Parathyroid adenoma (tissue), 2 donors: ENCODE data around the gene SAMM50.

Source experiments
- H2AFZ ChIP-seq: fragments of 300-600 bp; sonication (generic); one replicate; pipeline ENCODE4 v1.7.0; 2017; ENCODE audit warnings: antibody characterized with exemption, mild to moderate bottlenecking
- H3K27ac ChIP-seq: fragments of 300-600 bp; sonication (generic); one replicate; pipeline ENCODE4 v1.7.0; 2017
- H3K27me3 ChIP-seq: fragments of 300-600 bp; sonication (generic); one replicate; pipeline ENCODE4 v1.7.0; 2017; ENCODE audit warnings: low read length; ENCODE audit not compliant: control insufficient read depth, insufficient read depth
- H3K36me3 ChIP-seq: fragments of 300-600 bp; sonication (generic); one replicate; pipeline ENCODE4 v1.7.0; 2017; ENCODE audit warnings: low read length; ENCODE audit not compliant: control insufficient read depth, insufficient read depth
- H3K4me1 ChIP-seq: fragments of 300-600 bp; sonication (generic); one replicate; pipeline ENCODE4 v1.7.0; 2017; ENCODE audit warnings: control low read depth
- H3K4me2 ChIP-seq: fragments of 300-600 bp; sonication (generic); one replicate; pipeline ENCODE4 v1.7.0; 2017; ENCODE audit warnings: low read length
- H3K4me3 ChIP-seq: fragments of 300-600 bp; sonication (generic); one replicate; pipeline ENCODE4 v1.7.0; 2017; ENCODE audit warnings: low read depth, low read length
- H3K79me2 ChIP-seq: fragments of 300-600 bp; sonication (generic); one replicate; pipeline ENCODE4 v1.7.0; 2017; ENCODE audit warnings: control low read depth
- H3K9ac ChIP-seq: fragments of 300-600 bp; sonication (generic); one replicate; pipeline ENCODE4 v1.7.0; 2017; ENCODE audit warnings: mild to moderate bottlenecking
- H3K9me3 ChIP-seq: fragments of 300-600 bp; sonication (generic); one replicate; pipeline ENCODE4 v1.7.0; 2017; ENCODE audit warnings: low read length; ENCODE audit not compliant: control insufficient read depth
- TF ChIP-seq, protein P1 (sequence below): fragments of 300-600 bp; sonication (generic); IDR thresholded peaks from one replicate; pipeline ENCODE4 v1.7.0; 2017; ENCODE audit warnings: antibody characterized with exemption, mild to moderate bottlenecking
- donor health status: primary hyperparathyroidism.

SAMM50 gene

DNA sequence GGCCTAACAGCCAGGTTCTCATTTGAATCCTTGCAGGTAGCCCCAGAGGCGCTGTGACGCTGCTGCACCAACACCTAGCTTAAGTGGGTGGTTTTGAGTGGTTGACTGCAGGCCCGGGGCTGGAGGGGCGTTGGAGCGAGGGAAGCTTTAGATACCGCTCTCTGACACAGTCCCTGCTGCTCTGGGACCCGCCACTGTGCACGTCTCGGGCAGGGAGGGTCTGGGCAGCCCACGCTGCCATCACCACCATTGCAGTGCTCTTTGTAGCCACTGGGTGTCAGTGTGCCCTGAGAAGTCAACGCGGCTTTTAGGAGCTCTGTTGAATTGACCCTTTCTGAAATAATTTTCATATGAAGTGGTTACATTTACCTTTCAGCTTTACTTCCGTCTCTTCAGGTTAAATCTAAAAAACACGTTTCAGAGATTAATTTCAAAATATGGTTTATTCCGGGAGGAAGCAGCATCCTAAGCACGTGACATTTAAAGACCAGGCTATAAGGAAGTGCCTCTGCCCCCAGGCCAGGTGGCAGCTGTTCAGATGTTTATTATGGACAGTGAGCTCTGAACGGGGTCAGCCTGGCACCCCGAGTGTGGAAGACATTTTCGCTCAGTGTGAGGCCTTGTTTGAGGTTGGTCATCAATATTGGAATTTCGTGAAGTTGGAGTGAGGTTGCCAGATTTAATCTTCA is 38.0 kb downstream of the SAMM50 start:
- Histone ChIP-seq H3K27ac (peak overlapping the region; percentile 44), H3K9me3 (no peaks in the 10 kb centered on the region), H3K36me3 (no peaks in the 10 kb centered on the region), H3K27me3 (no peaks in the 10 kb centered on the region), H3K4me2 (peak overlapping the region; percentile 46), H2AFZ (no peak overlapping the region), H3K4me3 (no peak overlapping the region), H3K4me1 (peaks cover 14% of the 10 kb centered on the region), H3K79me2 (no peaks in the 10 kb centered on the region), H3K9ac (no peak overlapping the region)
- TF ChIP-seq, protein P1, sequence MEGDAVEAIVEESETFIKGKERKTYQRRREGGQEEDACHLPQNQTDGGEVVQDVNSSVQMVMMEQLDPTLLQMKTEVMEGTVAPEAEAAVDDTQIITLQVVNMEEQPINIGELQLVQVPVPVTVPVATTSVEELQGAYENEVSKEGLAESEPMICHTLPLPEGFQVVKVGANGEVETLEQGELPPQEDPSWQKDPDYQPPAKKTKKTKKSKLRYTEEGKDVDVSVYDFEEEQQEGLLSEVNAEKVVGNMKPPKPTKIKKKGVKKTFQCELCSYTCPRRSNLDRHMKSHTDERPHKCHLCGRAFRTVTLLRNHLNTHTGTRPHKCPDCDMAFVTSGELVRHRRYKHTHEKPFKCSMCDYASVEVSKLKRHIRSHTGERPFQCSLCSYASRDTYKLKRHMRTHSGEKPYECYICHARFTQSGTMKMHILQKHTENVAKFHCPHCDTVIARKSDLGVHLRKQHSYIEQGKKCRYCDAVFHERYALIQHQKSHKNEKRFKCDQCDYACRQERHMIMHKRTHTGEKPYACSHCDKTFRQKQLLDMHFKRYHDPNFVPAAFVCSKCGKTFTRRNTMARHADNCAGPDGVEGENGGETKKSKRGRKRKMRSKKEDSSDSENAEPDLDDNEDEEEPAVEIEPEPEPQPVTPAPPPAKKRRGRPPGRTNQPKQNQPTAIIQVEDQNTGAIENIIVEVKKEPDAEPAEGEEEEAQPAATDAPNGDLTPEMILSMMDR, result peak; percentile 84

DNA sequence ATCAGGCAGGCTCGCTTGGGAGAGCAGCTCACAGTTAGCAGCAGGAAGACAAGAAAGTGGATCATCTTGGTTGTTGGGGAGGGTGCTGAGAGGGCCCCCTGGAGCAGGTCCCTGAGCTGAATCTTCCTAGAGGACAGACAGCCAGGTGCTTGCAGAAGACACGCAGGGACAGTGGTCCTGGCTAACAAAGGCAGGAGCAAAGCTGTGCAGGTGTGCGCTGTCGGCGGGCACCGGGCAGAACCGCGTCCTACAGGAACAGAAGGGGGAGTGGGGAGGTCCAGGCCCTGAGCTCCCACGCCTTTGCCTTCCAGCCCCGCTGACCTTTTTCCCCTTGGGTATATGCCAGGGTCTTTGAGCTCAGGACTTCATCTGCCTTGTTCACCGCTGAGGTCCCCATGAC is 38.8 kb downstream of the SAMM50 start:
- Histone ChIP-seq H3K4me2 (no peak overlapping the region), H2AFZ (no peak overlapping the region), H3K27me3 (no peaks in the 10 kb centered on the region), H3K9me3 (no peaks in the 10 kb centered on the region), H3K4me1 (peaks cover 14% of the 10 kb centered on the region), H3K4me3 (no peak overlapping the region), H3K27ac (no peak overlapping the region), H3K9ac (no peak overlapping the region), H3K36me3 (no peaks in the 10 kb centered on the region), H3K79me2 (no peaks in the 10 kb centered on the region)
- TF ChIP-seq, protein P1, result no peak

GRCh38 chr22:43994416-43994815 is 39.2 kb downstream of the SAMM50 start:
- Histone ChIP-seq H3K4me2 (no peak overlapping the region), H3K79me2 (no peaks in the 10 kb centered on the region), H3K4me3 (no peak overlapping the region), H3K9me3 (no peaks in the 10 kb centered on the region), H3K27ac (no peak overlapping the region), H2AFZ (no peak overlapping the region), H3K36me3 (no peaks in the 10 kb centered on the region), H3K27me3 (no peaks in the 10 kb centered on the region), H3K9ac (no peak overlapping the region), H3K4me1 (peaks cover 14% of the 10 kb centered on the region)
- TF ChIP-seq, protein P1, result no peak

GRCh38 chr22:43995057-43995685 is 39.9 kb downstream of the SAMM50 start:
- no peak overlapping the region for H3K4me2 ChIP-seq
- no peaks in the 10 kb centered on the region for H3K79me2 ChIP-seq
- no peaks in the 10 kb centered on the region for H3K9me3 ChIP-seq
- no peak overlapping the region for H3K4me3 ChIP-seq
- no peak overlapping the region for H2AFZ ChIP-seq
- H3K27ac ChIP-seq, result no peak overlapping the region
- TF ChIP-seq, protein P1, result no peak
- H3K27me3 ChIP-seq, result no peaks in the 10 kb centered on the region
- H3K36me3 ChIP-seq, result no peaks in the 10 kb centered on the region
- H3K9ac ChIP-seq, result no peak overlapping the region
- H3K4me1 ChIP-seq, result peaks cover 14% of the 10 kb centered on the region

GRCh38 chr22:43995798-43996169 is 40.5 kb downstream of the SAMM50 start:
- Histone ChIP-seq H3K4me1 (peaks cover 14% of the 10 kb centered on the region), H3K9me3 (no peaks in the 10 kb centered on the region), H3K27ac (no peak overlapping the region), H3K9ac (no peak overlapping the region), H3K4me3 (no peak overlapping the region), H3K27me3 (no peaks in the 10 kb centered on the region), H3K79me2 (no peaks in the 10 kb centered on the region), H3K36me3 (no peaks in the 10 kb centered on the region), H3K4me2 (peak overlapping the region; percentile 31), H2AFZ (no peak overlapping the region)
- TF ChIP-seq, protein P1, result no peak
